Mucosa of descending colon (tissue), 3 donors: Measurements from ENCODE around the gene PTPRD. TPM values are rescaled to one million over a fixed set of nuclear protein-coding genes. Genes with fewer than 3 reads are reported as not detected.

ENCODE experiments used
- ATAC-seq: fragments of 200-7000 bp; cut with Tn5 transposase; one replicate; pipeline ENCODE4 v1.9.1; 2020; ENCODE audit warnings: mild to moderate bottlenecking, moderate library complexity
- DNase-seq, 3 donors: peaks; one replicate each; pipeline ENCODE4 v3.0.0-alpha.2; 2020
- H3K36me3 ChIP-seq: fragments of 200-600 bp; one replicate; pipeline ENCODE4 v1.8.0; 2021; ENCODE audit warnings: low read depth, mild to moderate bottlenecking
- H3K4me1 ChIP-seq: fragments of 200-600 bp; one replicate; pipeline ENCODE4 v1.8.0; 2021; ENCODE audit warnings: low read depth, mild to moderate bottlenecking
- H3K4me3 ChIP-seq: fragments of 200-600 bp; one replicate; pipeline ENCODE4 v1.8.0; 2021; ENCODE audit warnings: mild to moderate bottlenecking
- H3K9me3 ChIP-seq: fragments of 200-600 bp; one replicate; pipeline ENCODE4 v1.8.0; 2021; ENCODE audit warnings: mild to moderate bottlenecking
- intact Hi-C, 2 donors: fragments of 100-400 bp; cut with DNase I in 1 of 2; cut with micrococcal nuclease in 1 of 2; formaldehyde crosslinking; loops; one replicate each; pipeline versions ENCODE4 v1.11.0 to v1.11.1; 2022; cut with DNase I, micrococcal nuclease
- total RNA-seq, 3 donors: library from RNA; stranded (reverse); fragmentation: NEBNext Ultra II Directional in 2 of 3; extraction: Animal tissue kit (Norgen Biotek cat#: 25700) in 2 of 3; gene quantifications; one replicate each; pipeline versions ENCODE4 v1.2.1 to v1.2.4, GENCODE V29; 2021 to 2023
- TF ChIP-seq, protein P1 (sequence below): fragments of 200-600 bp; IDR thresholded peaks from one replicate; pipeline ENCODE4 v1.8.0; 2022; ENCODE audit warnings: antibody characterized with exemption, mild to moderate bottlenecking
- donor health status: DM: no; HTN: no; CAD: no; lungs with moderate emphysema.
- donor health status: DM: no; HTN: no; CAD: no.
- donor health status: DM: no; HTN: yes; CAD: no.

PTPRD gene
- total RNA-seq, 3 donors from 2014 or later: 52.7 to 128 (median 113) TPM

- intact Hi-C loops: loop anchor here (5.0 kb wide), 1 partner anchor 183 kb away; no protein-coding TSS in a partner anchor
- Histone ChIP-seq H3K9me3 (no peaks in the 10 kb centered on the region), H3K4me3 (no peak overlapping the region), H3K36me3 (no peaks in the 10 kb centered on the region), H3K4me1 (no peaks in the 10 kb centered on the region)
- DNase-seq (peak in 1 of 3 donors; percentile 40), ATAC-seq (no peak)
- TF ChIP-seq, protein P1, sequence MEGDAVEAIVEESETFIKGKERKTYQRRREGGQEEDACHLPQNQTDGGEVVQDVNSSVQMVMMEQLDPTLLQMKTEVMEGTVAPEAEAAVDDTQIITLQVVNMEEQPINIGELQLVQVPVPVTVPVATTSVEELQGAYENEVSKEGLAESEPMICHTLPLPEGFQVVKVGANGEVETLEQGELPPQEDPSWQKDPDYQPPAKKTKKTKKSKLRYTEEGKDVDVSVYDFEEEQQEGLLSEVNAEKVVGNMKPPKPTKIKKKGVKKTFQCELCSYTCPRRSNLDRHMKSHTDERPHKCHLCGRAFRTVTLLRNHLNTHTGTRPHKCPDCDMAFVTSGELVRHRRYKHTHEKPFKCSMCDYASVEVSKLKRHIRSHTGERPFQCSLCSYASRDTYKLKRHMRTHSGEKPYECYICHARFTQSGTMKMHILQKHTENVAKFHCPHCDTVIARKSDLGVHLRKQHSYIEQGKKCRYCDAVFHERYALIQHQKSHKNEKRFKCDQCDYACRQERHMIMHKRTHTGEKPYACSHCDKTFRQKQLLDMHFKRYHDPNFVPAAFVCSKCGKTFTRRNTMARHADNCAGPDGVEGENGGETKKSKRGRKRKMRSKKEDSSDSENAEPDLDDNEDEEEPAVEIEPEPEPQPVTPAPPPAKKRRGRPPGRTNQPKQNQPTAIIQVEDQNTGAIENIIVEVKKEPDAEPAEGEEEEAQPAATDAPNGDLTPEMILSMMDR: no peak
Measured at GRCh38 chr9:9790216-9790872, 822.5 kb downstream of the PTPRD start.

- DNase-seq (no peak), ATAC-seq (no peak)
- no peaks in the 10 kb centered on the region for H3K36me3 ChIP-seq
- intact Hi-C loops: no loop called here
- TF ChIP-seq, protein P1: no peak
- no peaks in the 10 kb centered on the region for H3K4me1 ChIP-seq
- no peak overlapping the region for H3K4me3 ChIP-seq
- H3K9me3 ChIP-seq: no peaks in the 10 kb centered on the region
Measured at GRCh38 chr9:9783711-9784110, 829.1 kb downstream of the PTPRD start.

DNA sequence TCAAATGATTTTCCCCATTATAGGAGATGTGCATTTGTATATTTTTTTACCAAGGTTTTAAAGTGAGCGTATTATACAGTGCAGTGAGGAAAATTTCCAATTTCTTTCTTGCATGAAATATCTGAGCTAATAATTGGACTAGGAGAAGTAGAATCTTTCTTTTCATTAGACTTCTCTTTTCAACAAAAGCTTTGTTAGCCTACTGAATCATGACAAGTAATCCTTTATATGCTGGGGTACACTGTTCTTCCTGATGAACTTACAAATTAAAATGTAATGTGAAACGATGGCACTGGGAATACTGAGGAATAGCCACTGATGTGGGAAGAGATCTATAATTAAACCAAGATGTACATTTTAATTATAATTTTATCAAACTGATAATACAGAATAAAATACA, 829.6 kb downstream of the PTPRD start:
- intact Hi-C loops: no loop called here
- H3K4me1 ChIP-seq: no peaks in the 10 kb centered on the region
- no peak for ATAC-seq
- no peak for DNase-seq
- H3K4me3 ChIP-seq: no peak overlapping the region
- no peaks in the 10 kb centered on the region for H3K9me3 ChIP-seq
- TF ChIP-seq, protein P1: no peak
- no peaks in the 10 kb centered on the region for H3K36me3 ChIP-seq

DNA sequence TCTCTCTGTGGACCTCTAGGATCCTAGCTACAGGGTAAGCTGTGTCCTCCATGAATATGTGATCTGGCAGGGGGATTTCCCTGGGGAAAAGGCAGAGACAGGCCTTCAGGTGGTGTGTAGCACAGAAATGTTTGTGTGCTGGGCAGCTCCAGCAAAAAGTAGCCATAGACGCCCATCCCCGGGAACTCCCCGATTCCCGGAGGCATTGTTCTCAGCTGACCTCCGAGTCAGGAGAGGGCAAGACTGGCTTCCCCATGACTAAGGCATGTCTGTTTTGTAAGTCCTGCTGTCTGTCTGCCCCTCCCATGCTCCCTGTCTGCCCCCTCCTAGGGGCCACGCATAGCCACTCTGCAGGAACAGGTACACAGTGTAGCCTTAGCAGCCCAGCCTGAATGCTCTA, 834.5 kb downstream of the PTPRD start:
- ATAC-seq (no peak), DNase-seq (no peak)
- TF ChIP-seq, protein P1: no peak
- no peak overlapping the region for H3K4me3 ChIP-seq
- no peaks in the 10 kb centered on the region for H3K36me3 ChIP-seq
- intact Hi-C loops: loop anchor here in 1 of 2 donors (10.0 kb wide), 1 partner anchor 73 kb away; no protein-coding TSS in a partner anchor
- no peaks in the 10 kb centered on the region for H3K9me3 ChIP-seq
- no peaks in the 10 kb centered on the region for H3K4me1 ChIP-seq

GRCh38 chr9:9774471-9774870, 838.3 kb downstream of the PTPRD start:
- H3K4me3 ChIP-seq: no peak overlapping the region
- ATAC-seq: no peak
- no peaks in the 10 kb centered on the region for H3K36me3 ChIP-seq
- H3K9me3 ChIP-seq: no peaks in the 10 kb centered on the region
- intact Hi-C loops: loop anchor here in 1 of 2 donors (10.0 kb wide), 1 partner anchor 70 kb away; no protein-coding TSS in a partner anchor
- TF ChIP-seq, protein P1: no peak
- no peak for DNase-seq
- H3K4me1 ChIP-seq: no peaks in the 10 kb centered on the region
